HPDE6-E6E7 (cell line): ENCODE measurements around the gene TP53BP2.

Experiments used
- DNase-seq: peaks from one replicate; pipeline ENCODE4 v3.0.0; 2011; ENCODE audit warnings: missing footprints; ENCODE audit errors: extremely low spot score

Gene TP53BP2

GRCh38 chr1:223796210-223796609 is 49.5 kb downstream of the TP53BP2 start:
- no peak for DNase-seq

GRCh38 chr1:223794136-223794880 is 51.4 kb downstream of the TP53BP2 start:
- DNase-seq, result no peak

- no peak for DNase-seq
Observed at GRCh38 chr1:223793716-223794115, 52.0 kb downstream of the TP53BP2 start.

GRCh38 chr1:223792046-223792445 is 53.7 kb downstream of the TP53BP2 start:
- DNase-seq, result no peak

GRCh38 chr1:223788746-223789415 is 56.9 kb downstream of the TP53BP2 start:
- DNase-seq, result no peak

- no peak for DNase-seq
Observed at GRCh38 chr1:223785808-223786207, 59.9 kb downstream of the TP53BP2 start.

- no peak for DNase-seq
Observed at GRCh38 chr1:223784541-223784940, 61.2 kb downstream of the TP53BP2 start.

GRCh38 chr1:223783676-223784075 is 62.1 kb downstream of the TP53BP2 start:
- DNase-seq, result no peak

- DNase-seq, result no peak
Observed at GRCh38 chr1:223780949-223781348, 64.8 kb downstream of the TP53BP2 start.

- no peak for DNase-seq
Observed at GRCh38 chr1:223780318-223780717, 65.4 kb downstream of the TP53BP2 start.

GRCh38 chr1:223776826-223777454 is 68.8 kb downstream of the TP53BP2 start:
- no peak for DNase-seq

GRCh38 chr1:223776075-223776814 is 69.5 kb downstream of the TP53BP2 start:
- peak; percentile 74 for DNase-seq

GRCh38 chr1:223775711-223776074 is 70.1 kb downstream of the TP53BP2 start:
- DNase-seq, result no peak

- DNase-seq, result no peak
Observed at GRCh38 chr1:223775054-223775453, 70.7 kb downstream of the TP53BP2 start.

GRCh38 chr1:223774134-223774814 is 71.5 kb downstream of the TP53BP2 start:
- DNase-seq, result no peak

GRCh38 chr1:223772771-223773160 is 73.0 kb downstream of the TP53BP2 start:
- no peak for DNase-seq

- peak; percentile 73 for DNase-seq
Observed at GRCh38 chr1:223771814-223772770, 73.7 kb downstream of the TP53BP2 start.

GRCh38 chr1:223771469-223771813 is 74.3 kb downstream of the TP53BP2 start:
- no peak for DNase-seq

GRCh38 chr1:223770621-223771315 is 75.0 kb downstream of the TP53BP2 start:
- DNase-seq, result no peak

GRCh38 chr1:223765719-223766340 is 79.9 kb downstream of the TP53BP2 start:
- no peak for DNase-seq
